GM19240 (cell line): ENCODE measurements around the gene GPS1.

Source experiments
- DNase-seq: peaks from one replicate; pipeline ENCODE4 v3.0.0; 2011; ENCODE audit warnings: low spot score; ENCODE audit not compliant: insufficient read length

The GPS1 gene

GRCh38 chr17:82051776-82052637, at the start of gene GPS1, which contains the start of gene RFNG:
Gene GPS1 (plus strand): TSS chr17:82051898. CDS start chr17:82051932, 34 bp downstream.
Gene RFNG (minus strand): TSS chr17:82051811. CDS start chr17:82051766, 45 bp downstream.
- DNase-seq, result peak; percentile 95

DNA sequence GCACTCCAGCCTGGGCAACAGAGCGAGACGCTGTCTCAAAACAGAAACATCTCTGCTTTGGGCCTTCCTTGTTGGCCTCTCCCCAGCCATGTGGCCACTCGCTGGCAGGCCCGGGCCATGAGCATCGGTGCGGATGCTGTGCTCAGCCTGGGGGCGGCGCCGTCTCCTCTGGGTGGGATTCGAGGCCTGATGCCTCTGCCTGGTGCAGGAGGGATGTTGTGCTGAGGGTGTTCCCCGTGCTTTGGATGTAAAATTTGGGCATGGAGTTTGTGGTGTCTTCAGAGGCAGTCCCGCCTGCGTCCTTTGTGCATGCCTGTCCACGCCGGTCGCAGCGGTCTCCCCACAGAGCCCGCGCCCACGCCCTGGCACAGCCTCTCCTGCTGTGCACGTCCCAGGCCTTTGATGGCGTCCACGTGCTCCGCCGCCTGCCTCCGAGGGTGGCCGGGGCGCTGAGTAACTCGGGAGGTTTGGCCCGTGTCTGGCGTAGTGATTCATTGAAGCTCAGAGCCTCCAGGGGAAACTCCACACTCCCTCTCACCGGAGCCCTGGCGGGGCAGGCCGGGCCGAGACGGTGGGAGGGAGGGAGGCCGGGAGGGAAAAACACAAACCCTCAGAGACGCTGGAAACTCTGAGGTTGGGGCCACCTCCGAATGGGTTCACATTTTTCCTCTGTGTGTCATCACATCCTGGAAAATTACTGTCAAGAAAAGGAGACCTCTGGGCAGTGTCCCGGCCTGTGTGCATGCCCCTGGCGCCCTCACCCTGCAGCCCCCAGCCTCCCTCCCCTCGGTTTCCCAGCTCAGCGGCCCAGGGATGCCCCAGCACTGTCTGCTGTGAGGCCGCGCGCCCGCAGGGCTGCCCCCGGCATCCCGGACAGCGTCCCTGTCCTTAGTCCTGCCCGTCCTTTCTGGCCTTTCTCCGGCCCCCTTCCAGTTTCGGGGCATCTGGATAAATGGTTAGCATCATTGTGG, 48.0 kb upstream of the GPS1 start:
- no peak for DNase-seq

DNA sequence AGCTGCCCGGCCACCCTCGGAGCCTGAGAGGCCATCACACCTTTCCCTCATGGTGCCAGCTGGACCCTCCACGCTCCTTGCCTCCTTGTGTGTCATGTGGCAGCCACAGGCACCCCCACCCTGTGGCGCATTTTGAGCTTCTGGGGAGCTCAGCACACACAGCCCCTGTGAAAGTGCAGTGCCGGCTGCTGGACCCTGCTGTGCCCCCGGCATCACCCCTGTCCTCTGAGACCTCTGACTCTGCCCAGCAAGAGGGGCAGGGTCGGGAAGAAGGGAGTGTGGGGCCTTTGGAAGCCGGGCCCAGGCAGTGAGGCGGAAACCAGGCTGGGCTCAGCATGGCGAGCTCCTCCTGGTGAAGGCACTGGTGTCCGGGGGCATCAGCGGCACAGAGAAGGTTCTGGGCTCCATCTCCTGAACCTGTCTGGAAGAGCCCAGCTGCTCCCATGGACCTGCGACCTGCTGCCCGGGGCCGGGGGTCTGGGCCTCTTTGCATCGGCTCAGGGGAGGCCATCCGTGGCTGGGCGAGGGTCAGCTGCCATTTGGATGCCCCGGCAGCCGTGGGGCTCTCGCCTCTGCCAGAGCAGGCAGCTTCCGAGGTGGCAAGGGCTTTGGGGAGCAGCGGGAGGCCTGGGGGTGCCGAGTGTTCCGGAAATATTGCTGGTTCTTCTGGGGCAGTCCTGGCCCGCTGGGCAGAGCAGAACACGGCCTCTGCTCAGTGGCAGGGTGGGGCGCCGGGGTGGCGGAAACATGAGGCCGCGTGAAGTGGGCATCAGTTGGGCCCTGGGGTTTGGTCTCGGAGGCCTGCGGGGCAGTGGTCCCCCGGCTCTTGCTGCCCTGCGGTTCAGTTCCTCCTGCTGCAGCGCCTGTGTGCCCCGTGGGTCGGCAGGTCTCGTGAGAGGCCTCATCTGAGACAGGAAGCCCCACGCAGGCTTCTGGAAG, 46.9 kb upstream of the GPS1 start:
- DNase-seq, result no peak

GRCh38 chr17:82005701-82006348, 45.9 kb upstream of the GPS1 start:
- DNase-seq, result no peak

- DNase-seq, result no peak
Observed at GRCh38 chr17:82006468-82007227, 45.0 kb upstream of the GPS1 start.

GRCh38 chr17:82007228-82007494, 44.5 kb upstream of the GPS1 start:
- no peak for DNase-seq

GRCh38 chr17:82007495-82008257, 44.0 kb upstream of the GPS1 start:
- DNase-seq, result no peak

DNA sequence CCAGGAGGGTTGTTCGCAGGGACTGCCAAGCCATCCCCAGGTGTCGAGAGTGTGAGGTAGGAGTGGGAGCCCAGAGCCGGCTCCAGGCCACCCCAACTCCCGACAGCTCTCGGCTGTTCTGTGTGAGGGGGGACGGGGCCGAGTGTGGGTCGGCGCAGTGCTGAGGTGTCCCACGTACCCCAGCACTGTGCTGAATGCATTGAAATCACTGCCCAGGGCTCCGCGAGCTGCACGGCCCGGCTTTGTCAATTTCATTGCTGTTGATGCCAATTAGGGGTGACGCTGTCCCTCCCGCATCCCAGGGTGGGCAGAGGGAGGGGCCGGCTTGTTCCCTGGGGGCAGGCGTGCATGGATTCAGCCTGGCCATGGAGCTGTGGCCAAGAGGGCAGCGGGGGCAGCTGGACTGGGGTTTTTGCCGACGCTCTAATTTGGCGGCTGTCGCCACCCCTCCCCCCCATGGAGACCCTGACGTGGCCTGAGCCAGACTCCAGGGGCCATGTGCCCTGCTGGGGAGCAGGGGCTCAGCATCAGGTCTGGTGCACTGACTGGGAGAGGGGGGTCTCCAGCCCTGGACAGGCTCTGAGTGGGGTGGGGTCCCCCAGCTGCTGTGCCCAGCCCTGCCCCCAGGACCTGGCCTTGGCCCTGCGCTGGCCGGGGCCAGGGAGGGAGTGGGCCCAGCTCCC, 43.3 kb upstream of the GPS1 start:
- DNase-seq, result no peak

DNA sequence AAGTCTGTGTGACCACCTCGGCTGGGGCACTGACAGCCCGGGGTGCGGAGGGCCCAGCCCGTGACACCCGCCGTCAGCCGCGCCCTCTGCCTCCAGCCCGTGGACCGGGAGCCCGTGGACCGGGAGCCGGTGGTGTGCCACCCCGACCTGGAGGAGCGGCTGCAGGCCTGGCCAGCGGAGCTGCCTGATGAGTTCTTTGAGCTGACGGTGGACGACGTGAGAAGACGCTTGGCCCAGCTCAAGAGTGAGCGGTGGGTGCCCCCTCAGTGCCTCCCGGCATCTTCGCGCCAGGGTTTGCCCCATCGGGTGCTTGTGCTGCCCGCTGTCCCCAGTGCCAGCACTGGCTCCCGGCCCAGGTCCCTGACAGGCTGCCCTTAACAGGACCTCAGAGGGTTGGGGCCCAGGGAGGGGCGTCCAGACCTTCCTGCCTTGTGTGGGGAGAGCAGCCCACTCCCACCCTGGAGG, 42.7 kb upstream of the GPS1 start:
- DNase-seq, result no peak

DNA sequence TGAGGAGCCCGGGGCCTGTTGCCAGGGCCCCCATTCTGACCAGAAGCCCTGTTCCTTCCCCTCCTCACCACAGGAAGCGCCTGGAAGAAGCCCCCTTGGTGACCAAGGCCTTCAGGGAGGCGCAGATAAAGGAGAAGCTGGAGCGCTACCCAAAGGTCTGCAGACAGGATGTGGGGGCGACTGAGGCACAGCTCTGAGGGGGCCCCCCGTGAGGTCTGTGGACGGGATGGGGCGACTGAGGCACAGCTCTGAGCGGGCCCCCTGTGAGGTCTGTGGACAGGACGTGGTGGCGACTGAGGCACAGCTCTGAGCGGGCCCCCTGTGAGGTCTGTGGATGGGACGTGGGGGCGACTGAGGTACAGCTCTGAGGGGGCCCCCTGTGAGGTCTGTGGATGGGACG, 42.3 kb upstream of the GPS1 start:
- no peak for DNase-seq

GRCh38 chr17:82010575-82011525, 40.8 kb upstream of the GPS1 start:
- no peak for DNase-seq

- no peak for DNase-seq
Observed at GRCh38 chr17:82011617-82012187, 40.0 kb upstream of the GPS1 start.

DNA sequence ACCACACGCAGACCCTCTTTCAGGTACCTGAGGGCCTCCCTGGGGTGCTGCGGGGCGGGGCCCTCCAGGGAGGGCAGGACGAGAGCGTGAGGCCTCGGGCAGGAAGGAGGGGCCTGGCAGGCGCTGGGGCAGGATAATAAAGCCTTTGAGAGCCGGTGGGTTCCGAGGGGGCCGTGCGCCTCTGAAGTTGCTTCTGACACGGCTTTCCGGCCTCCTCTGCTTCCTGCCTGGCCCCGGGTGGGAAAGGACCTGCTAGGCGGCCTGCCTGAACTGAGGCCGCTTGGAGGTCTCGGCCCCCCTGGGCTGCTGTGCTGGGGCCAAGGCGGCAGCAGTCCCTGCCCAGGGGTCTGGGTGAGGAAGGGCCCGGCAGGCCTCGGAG, 39.4 kb upstream of the GPS1 start:
- no peak for DNase-seq

DNA sequence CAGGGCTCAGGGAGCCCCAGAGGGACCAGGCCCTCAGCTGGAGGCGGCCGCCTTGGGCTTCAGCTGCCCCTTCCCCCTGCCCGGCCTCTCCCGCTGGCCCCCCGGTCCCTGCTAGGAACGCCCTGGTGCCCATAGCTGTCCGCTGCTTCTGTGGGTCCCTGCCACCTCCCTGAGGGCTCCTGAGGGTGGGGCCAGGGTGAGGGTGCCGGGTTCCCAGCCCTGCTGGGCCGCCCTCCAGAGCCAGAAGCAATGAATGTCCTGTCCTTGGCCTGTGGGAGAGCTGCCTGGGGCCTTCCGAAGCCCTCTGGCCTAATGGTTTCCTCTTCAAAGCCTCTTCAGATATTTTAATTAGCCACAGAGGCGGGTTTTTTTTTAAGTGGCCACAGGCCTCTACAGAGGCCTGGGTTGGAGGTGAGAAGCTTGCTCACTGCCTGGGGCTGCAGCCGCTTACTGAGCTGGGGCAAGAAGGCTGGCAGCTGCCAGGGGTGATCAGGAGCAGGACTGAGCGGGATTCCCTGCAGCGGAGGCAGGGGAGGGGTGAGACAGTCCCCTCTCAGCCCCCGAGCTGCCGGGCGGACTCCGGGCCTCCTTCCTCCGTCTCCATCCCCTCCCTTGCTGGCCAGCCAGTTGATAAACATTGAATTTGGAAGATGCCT, 38.9 kb upstream of the GPS1 start:
- DNase-seq, result no peak

GRCh38 chr17:82013341-82013740, 38.4 kb upstream of the GPS1 start:
- no peak for DNase-seq

GRCh38 chr17:82013772-82014321, 37.9 kb upstream of the GPS1 start:
- DNase-seq, result no peak
